Measurements from ENCODE around the gene TMEM205. TPM values are rescaled to one million over a fixed set of nuclear protein-coding genes. Genes with fewer than 3 reads are reported as not detected.
A peak's percentile ranks its signal among the peaks of the same experiment; 100 is the strongest.
"Not testable (repeated sequence)": the region's sequence is repeated elsewhere in the genome, so short reads cannot be mapped to it uniquely, and the experiment has no call there.

TMEM205 gene
- total RNA-seq, 1 donor from 2014 or later = 89.8 TPM

DNA sequence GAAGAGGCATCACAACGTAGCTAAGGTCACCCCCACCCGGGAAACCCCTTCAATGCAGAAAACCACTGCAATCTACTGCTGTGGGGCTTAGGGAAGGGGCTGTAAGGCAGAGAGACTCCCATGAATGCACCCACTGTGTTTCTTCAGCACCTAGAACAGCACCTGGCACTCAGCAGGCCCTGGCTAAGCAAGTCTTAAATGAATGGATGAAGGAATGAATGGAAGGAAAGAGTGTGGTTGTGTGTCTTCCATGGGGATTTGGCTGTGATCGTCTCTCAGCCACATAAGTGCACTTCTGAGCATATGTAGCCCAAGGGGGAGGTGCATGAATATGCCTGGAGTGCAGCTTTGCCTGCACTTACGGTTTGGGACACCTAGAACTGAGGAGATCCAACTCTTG is 3.1 kb upstream of the TMEM205 start:
- DNase-seq (no peak), ATAC-seq (no peak)
- intact Hi-C loops (cut with micrococcal nuclease) = no loop called here

DNA sequence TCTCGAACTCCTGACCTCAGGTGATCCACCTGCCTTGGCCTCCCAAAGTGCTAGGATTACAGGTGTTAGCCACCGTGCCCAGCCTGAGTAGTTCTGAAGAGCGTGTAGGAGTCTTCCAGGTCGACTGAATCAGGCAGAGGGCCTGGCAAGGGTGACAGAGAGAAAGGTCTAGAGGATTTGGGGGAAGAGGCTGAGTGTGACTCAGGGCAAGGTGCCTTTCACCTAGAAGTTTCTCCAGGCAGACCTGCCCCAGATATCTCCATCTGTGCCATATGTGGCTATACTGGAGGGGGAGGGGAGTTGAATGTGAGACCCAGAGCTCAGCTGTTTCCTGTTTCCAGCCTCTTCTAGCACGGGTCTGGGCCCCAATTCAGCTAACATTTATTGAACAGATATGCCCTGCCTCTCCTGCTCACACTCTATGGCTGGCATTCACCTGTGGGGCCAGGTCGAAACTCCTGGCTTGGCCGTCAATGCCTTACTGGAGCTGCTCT is 1.5 kb upstream of the TMEM205 start:
- DNase-seq (no peak), ATAC-seq (no peak)
- intact Hi-C loops (cut with micrococcal nuclease) = no loop called here

DNA sequence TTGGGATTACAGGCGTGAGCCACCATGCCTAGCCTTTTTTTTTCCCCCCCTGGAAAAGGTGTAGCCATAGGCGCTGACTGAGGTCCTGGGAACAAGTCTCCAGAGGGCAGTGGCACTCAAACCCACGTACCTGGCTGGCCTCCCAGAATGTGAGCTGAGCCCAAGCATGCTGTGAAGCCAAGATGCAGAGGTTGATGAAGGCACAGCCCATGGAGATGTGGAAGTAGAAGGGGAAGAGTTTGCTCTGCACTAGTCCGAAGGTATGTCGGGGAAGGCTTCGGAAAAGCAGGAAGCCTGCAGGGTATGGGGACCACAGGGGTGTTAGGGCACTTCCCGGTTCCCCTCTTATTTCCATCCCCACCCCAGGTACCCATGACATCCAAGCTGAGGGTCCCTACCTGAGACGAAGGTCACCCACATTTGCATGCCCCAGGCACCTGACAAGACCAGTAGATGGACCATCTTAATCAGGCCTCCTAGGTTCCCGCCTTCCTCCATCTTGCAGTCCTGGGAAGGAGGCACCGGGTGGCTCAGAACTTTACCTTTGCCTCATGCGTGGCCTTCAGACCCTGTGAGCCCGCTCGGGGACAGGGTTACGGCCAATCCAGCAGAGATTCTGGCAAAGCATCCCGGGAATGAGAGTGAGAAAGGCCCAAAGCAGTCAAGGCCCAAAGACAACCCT is 805 bp downstream of the TMEM205 start:
- ATAC-seq = no peak
- no peak for DNase-seq
- intact Hi-C loops (cut with micrococcal nuclease) = no loop called here

DNA sequence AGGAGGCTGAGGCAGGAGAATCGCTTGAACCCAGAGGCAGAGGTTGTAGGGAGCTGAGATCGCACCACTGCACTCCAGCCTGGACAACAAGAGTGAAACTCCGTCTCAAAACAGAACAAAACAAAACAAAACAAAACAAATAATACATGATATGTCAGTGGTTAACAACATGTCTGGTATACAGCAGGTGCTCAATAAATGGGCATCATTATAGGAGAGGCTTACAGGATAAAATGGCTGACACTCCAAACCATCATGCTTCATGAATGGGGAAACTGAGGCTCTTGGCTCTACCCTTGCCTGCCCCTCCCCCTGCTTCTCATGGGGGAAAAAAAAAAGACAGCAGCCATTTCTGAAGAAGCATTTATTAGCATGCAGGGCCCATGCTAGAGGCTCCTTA is 3.6 kb downstream of the TMEM205 start:
- intact Hi-C loops (cut with micrococcal nuclease) = no loop called here
- no peak for DNase-seq
- ATAC-seq = no peak

DNA sequence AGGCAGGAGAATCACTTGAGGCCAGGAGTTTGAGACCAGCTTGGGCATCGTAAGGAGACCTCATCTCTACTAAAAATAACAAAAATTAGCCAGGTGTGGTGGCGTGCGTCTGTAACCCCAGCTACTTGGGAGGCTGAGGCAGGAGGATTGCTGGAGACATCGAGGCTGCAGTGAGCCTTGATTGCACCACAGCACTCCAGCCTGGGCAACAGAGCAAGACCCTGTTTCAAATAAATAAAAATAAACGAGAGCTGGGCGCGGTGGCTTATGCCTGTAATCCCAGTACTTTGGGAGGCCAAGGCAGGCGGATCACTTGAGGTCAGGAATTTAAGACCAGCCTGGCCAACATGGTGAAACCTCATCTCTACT is 6.0 kb downstream of the TMEM205 start:
- DNase-seq; intact Hi-C loops (cut with micrococcal nuclease); ATAC-seq: not testable (repeated sequence)

DNA sequence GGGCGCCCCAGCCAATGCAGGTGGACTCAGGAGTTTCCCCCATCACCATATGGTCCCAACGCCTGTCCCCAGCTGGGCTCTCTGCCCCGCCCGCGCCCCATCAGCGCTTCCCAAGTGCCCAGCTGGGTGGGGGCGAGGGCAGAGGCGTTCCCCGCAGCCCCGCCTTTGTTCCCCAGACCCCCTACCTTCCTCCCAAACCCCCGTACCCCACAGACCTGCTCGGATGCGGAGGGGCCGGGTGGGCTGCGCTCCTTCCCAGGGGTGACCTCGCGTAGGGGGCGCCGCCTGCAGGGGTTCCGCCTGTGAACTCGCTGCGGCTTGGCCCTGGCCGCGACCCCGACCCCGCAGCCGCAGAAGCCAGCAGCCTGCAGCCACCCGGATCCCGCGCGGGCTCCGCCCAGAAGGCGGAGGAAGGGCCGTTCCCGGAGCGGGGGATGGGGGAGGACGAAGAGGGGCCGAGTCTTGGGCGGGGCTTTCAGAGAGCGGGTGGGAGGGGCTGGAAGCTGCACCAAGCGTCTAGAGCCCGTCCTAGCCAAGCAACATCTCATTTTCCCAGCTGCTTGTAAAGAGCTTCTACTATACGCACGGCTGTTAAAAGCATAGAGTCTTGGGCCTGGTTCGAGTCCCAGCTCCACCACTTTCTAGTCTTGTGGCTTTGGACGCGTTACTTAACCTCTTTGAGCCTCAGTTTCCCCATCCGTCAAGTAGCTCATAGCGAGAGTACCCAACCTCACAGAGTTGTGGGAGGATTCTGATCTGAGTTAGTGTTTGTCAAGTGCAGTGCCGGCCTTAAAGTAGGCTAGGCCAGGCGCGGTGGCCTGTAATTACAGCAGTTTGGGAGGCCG is 6.6 kb downstream of the TMEM205 start, which contains the start of gene RAB3D:
TSS of gene RAB3D (minus strand) at position 404 of the 845 bp plus-strand sequence. CDS start 2,258 bp downstream, outside the sequence.
- peak; percentile 95 for DNase-seq
- ATAC-seq = peak; percentile 98
- intact Hi-C loops (cut with micrococcal nuclease) = no loop called here

DNA sequence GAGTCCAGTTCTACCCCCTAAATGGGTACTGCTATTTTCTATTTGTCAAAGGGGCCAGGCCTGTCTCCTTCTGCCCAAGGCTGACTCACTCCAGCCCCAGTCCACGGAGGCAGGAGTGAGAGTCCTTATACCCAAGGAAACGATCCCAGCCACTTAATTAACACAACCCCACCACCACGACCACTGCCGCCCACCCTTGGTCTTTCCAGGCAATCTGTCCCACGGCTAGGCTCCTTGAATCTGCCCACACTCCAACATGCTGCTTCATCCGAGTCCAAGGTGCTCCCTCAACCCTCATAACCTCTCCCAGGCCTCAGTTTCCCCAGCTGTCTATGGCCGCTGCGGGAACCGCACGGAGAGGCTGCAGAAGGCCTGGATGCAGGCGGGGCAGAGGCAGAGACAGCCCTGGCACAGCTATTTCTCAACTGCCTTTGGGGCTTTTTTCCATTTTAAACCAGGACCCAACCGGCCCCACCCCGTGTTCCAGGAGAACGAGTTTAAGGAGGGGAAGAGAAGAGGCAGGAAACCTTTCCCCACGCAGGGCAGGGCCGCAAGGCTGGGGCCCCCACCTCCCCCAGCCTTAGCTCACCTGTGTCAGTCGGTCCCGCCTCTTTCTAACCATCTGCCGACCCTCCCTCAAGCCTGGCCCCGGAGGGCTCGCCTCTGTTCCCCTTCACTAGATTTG is 7.4 kb downstream of the TMEM205 start:
- ATAC-seq (peak; percentile 36), DNase-seq (no peak)
- intact Hi-C loops (cut with micrococcal nuclease) = no loop called here

DNA sequence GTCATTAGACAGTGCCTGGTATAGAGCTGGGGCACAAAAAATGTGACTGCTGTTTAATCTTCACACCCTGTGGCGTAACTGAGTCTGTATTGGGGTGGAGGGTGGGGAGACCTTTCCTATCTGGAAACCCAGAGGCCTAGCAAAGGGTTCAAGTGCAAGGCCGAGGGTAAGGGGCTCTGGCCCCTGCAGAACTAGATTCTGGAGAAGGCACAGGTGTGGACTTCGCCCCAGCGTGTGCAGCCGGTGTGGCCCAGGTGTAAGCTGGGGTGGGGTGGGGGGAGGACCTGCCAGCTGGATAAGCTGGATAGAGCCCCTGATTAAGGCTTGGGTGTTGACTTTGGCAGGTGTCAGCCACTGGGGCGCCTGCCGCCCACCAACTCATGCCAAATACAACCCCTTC is 7.9 kb downstream of the TMEM205 start:
- ATAC-seq = no peak
- no peak for DNase-seq
- intact Hi-C loops (cut with micrococcal nuclease) = no loop called here

DNA sequence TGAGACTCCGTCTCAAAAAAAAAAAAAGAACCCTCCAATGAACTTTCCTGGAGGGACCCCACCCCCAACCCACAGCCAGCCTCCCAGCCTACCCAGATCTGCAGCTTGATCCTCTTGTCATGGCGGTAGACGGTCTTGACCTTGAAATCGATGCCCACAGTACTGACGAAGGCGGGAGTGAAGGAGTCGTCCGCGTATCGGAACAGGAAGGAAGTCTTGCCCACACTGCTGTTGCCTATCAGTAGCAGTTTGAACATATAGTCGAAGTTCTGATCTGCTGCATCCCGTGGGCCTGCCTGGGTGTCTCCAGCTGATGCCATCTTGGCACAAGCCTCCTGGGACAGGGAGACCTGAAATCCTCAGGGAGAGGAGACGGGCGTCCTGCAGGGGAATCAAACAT is 9.0 kb downstream of the TMEM205 start:
- DNase-seq (no peak), ATAC-seq (no peak)
- intact Hi-C loops (cut with micrococcal nuclease) = no loop called here

DNA sequence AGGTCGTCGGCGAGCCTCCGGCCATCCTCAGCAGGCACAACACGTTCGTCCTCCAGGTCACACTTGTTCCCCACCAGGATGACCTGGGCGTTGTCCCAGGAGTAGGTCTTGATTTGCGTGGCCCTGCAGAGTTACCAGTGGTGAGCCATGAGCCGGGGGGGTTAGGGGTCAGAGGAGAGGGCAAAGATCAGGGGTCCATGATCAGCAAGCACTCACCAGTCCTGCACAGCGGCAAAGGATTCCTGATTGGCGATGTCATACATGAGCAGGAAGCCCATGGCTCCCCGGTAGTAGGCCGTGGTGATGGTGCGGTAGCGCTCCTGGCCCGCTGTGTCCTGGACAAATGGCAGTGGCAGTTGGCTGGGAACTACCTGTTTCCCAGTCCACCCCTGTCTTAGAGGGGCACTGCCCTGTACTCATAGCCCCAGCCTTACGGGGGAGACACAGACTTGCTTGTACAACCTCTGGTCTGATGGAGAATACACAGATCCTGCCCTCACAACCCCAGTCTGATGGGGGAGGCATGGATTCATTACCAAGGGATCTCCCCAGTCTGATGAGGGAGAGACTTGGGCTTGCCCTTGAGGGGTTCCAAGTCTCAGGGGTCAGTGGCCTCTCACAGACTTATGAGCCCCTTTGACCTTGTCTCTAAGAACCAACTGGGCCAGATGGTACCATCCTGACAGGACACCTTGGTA is 10.5 kb downstream of the TMEM205 start:
- DNase-seq (no peak), ATAC-seq (no peak)
- intact Hi-C loops (cut with micrococcal nuclease) = no loop called here

DNA sequence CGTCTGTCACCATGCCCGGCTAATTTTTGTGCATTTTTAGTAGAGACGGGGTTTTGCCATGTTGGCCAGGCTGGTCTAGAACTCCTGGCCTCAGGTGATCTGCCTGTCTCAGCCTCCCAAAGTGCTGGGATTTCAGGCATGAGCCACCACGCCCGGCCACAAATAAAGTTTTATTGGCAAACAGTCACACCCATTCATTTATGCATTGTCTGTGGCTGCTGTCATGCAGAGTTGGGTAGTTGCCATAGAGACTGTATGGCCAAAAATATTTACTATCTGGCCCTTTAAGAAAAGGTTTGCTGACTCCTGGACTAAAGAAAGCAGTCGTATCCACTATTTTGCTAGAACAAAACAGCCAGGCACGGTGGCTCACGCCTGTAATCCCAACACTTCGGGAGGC is 12.2 kb downstream of the TMEM205 start:
- intact Hi-C loops (cut with micrococcal nuclease); ATAC-seq; DNase-seq: not testable (repeated sequence)

DNA sequence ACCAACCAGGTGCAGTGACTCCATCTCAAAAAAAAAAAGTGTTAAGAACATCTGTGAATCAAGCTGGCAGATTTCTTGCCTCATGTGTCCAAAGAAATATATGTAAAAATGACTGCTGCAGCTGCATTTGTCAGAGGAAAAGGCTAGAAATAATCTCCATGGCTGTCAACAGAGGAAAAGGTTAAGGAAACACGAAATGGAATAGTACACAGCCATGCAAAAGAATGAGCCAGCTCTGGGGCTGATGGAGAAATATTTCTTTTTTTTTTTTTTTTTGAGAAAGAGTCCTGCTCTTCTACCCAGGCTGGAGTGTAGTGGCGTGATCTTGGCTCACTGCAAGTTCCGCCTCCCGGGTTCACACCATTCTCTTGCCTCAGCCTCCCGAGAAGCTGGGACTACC is 13.2 kb downstream of the TMEM205 start:
- no peak for DNase-seq
- no peak for ATAC-seq
- intact Hi-C loops (cut with micrococcal nuclease) = no loop called here

DNA sequence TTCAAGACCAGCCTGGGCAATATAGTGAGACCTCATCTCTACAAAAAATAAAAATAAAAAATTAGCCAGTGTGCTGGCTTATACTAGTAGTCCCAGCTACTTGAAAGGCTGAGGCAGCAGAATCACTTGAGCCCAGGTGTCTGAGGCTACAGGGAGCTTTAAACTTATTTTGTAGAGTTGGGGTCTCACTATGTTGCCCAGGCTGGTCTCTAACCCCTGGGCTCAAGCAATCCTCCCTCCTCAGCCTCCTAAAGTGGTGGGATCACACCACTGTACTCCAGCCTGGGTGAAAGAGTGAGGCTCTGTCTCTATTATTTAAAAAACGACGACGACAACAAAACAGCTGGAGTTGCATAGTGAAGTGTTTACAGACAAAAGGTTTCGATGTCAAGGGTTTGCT is 14.6 kb downstream of the TMEM205 start:
- ATAC-seq (no peak), DNase-seq (no peak)
- intact Hi-C loops (cut with micrococcal nuclease) = no loop called here

DNA sequence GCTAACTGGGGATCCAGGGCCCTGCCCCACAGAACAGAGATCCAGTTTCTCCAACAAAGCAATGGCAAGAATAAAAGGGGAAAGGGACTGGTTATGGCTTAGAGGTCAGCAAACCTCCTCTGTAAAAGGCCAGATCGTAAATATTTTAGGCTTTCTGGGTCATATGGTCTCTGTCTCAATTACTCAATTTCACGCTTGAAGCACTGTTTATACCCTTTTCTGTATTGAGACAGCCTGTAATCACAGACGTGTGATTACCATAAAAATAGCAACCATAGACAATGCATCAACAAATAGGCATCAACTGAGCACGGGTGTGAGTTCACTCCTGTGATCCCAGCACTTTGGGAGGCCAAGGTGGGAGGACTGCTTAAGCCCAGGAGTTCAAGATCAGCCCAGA is 15.9 kb downstream of the TMEM205 start:
- DNase-seq = no peak
- intact Hi-C loops (cut with micrococcal nuclease) = no loop called here

DNA sequence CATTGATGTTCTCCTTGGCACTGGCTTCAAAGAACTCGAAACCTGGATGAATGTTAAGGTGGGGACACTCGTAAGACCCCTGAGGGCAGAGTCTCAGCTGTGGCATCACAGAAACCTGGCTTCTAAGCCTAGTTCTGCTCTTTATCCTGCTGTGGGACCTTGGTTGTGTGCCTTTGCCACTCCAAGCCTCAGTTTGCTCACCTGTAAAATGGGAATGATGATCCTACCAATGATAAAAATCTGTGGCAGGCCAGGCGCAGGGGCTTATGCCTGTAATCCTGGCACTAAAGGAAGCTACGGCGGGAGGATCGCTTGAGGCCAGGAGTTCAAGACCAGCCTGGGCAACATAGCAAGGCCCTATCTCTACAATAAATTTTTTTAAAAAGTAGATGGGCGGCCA is 20.5 kb downstream of the TMEM205 start:
- ATAC-seq = no peak
- no peak for DNase-seq
- intact Hi-C loops (cut with micrococcal nuclease) = no loop called here

More for the DNA sequence above, 15.9 kb downstream of the TMEM205 start:
- no peak for ATAC-seq

DNA sequence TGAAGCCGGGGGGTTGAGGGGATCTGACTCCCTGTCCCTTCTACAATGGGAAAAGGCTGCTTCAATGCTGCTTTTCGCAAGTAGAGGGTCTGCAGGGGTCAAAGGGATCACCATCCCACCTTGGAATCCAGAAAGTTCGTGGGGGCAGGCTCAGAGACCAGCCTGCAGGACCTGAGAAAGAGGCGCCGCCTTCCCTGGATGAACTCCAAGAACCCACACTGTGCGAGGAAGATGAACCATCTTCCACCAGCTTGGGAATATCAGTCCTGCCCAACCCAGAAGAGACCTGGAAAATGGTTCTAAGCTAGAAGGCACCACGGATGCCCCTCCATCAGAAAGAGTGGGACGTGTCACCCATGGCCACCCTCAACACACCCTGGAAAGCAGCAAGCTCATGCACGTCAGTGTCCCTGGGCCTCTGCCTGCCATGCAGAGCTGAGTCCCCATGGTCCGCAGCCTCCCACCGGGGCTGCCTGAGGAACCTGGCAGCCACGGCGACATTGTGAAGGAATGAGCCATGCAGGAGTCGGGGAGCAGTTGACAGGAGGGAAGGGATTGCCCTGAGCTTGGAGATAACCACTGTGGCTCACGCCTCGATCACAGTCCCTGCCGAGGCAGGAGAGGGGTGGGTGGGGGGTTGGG is 21.2 kb downstream of the TMEM205 start:
- intact Hi-C loops (cut with micrococcal nuclease) = no loop called here
- DNase-seq = no peak
- ATAC-seq = peak; percentile 14

DNA sequence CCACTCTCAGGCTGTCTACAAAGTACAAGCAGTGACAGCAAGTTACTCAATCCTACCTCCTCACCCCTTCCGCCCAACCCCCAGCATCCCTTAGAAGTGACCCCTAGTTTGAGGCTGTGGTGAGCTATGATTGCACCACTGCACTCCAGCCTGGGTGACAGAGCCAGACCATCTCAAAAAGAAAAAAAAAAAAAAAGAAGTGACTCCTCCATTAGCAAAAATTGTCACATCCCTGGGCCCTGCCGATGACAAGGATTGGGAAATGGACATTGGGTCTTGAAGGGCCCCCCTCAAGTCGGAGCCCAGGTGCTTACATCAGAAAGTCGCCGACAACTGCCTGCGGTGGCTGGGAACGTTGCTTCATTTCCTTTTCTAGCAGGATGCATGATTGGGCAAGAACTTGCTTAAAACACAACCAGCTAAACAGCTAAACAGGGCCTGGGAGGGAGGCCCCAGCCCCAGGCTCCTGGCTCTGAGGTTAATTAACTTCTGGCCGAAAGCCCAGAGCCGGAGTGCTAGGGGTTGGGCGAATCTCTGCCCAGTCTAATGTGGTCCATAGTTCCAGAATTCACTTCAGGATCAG is 21.9 kb downstream of the TMEM205 start:
- intact Hi-C loops (cut with micrococcal nuclease) = no loop called here
- DNase-seq = peak; percentile 76
- peak; percentile 93 for ATAC-seq

DNA sequence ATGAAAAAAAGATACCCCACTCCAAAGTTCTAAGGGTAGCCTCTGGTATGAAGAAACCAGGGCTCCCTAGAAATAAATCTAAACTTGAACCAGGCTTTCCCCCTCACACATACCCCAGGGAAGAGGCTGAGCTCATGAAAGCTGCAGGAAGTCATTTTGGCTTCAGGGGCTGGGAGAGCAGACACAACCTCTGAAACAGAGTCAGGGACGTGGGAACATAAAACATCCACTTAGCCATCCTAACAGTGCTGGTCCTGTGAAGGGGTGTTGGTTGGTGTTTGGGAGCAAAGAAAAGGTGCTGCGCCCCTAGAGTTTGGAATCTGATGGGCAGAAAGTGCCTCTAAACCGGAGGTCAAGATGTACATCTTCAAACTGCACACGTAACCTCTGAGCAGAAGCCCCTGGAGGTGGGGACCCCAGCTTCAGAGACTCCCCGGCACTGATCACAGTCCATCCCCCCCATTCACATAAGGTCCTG is 22.4 kb downstream of the TMEM205 start:
- intact Hi-C loops (cut with micrococcal nuclease) = no loop called here
- no peak for ATAC-seq
- no peak for DNase-seq
